Embryonic facial prominence (tissue), 1 donor: ENCODE measurements around the gene HHAT.

Experiments
- DNase-seq: peaks from one replicate; pipeline ENCODE4 v3.0.0-alpha.2; 2016; ENCODE audit errors: extremely low spot score

The HHAT gene

GRCh38 chr1:210482945-210483617 lies 154.4 kb downstream of the HHAT start:
- DNase-seq: no peak

GRCh38 chr1:210483821-210484220 lies 155.1 kb downstream of the HHAT start:
- DNase-seq: no peak

DNA sequence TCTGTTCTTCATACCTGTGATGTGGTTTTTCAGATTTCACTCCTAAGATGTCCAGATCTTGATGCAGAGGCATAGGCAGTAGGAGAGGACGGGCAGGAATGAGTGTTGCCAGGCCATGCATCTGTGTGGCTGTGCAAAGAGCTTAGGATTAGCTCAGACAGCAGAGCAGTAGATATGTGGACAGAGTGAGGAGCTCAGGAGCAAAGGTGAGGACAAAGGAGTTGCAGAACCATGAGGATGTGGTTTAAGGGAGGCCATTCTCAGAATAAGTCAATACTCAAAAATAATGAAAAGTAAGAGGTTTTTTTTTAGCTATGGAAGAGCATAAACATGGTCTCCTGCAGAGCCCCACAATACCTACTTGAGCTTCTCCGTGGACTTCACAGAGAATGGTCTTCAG lies 158.3 kb downstream of the HHAT start:
- no peak for DNase-seq

GRCh38 chr1:210489491-210489890 lies 160.8 kb downstream of the HHAT start:
- DNase-seq: no peak

GRCh38 chr1:210490781-210491180 lies 162.1 kb downstream of the HHAT start:
- DNase-seq: no peak

DNA sequence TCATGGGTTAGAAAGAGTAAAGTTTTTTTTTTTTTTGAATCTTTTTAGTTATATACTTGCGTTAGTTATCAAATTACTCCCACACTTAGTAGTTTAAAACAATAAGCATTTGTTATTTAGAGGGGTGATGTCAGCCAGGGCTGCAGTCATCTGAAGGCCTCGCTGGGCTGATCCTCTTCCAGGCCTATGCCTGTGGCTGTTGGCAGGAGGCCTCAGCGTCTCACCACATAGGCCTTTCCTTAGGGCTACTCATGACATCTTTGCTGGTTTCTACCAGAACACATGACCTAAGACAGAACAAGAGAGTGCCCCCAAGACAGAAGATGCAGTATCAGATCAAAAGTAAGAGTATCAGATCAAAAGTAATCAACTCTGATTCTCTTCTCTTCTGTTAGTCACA lies 167.4 kb downstream of the HHAT start:
- DNase-seq: no peak

- DNase-seq: no peak
Measured at GRCh38 chr1:210499956-210500355, 171.3 kb downstream of the HHAT start.

DNA sequence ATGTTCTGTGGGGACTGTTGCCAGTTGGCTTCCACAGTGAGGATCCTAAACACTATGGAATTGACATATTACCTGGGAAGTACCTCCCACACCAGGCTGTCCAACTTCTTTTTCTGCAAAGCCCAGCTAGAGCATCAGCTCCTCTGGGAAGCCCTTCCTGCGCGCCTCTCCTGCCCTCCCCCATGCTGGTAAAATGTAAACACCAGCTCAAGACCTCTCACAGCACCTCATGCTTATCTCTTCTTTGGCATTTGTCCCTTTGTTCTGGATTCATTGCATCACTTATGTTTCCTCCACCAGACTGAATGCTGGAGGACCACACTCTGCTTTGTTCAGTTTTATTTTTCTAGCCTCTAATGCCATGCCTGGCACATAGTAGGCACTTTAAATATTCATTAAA lies 172.1 kb downstream of the HHAT start:
- DNase-seq: no peak

GRCh38 chr1:210504286-210504685 lies 175.6 kb downstream of the HHAT start:
- DNase-seq: no peak

DNA sequence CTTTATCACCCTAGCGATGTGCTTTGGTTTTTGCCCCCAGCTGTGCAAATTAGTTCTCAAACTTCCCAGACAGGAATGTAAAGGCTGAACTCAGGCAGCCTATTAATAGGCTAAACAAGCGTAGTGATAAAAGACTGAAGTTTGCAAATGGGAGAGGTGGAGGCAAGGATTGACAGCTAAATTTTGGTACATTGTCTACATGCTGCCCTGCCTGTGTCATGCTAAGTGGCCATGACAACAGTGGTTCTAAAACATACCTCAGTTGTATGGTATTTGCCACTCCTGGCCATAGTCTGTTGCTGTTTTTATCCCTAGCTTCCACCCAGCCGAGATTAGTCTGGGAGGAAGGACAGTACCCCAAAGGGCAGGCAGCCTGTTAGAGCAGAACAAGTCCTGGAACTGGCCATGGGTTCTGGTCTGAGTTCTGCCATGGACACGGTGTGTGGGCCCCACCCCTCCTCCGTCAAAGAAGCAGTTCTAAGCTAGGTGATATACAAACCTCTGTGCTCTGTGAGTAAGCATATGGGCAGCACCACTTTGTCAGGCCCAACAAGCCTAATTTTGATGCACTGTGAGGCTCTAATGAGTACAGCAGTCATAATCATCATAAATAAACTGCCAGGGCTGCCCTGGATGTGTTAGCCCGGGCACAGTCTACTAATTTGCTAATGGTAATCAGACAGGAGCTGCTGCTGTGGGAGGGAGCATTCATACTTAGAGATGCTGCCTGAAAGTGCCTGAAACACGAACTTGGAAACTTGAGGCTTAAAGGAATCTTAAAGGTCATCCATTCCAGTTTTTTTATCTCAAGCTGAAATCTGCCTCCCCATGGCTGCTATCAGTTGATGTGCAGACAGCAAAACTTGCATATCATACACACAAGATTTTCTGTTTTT lies 177.1 kb downstream of the HHAT start:
- no peak for DNase-seq

DNA sequence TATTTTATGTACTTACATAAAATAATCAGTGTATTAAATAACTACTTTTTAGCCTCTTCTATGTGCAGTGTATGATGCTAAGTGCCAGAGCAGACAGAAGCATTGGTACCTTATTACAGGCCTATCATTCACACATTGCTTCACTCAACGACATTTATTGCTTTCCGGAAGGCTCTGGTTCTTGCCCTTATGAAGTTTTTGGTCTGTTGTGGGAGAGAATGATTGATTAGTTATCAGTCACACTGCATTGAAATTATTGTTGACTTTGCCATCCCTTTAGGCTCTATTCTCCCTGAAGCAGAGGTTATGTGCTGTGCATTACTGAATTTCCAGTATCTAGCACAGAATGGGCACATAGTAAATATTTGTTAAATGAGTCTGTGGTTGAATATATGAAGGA lies 178.0 kb downstream of the HHAT start:
- no peak for DNase-seq

DNA sequence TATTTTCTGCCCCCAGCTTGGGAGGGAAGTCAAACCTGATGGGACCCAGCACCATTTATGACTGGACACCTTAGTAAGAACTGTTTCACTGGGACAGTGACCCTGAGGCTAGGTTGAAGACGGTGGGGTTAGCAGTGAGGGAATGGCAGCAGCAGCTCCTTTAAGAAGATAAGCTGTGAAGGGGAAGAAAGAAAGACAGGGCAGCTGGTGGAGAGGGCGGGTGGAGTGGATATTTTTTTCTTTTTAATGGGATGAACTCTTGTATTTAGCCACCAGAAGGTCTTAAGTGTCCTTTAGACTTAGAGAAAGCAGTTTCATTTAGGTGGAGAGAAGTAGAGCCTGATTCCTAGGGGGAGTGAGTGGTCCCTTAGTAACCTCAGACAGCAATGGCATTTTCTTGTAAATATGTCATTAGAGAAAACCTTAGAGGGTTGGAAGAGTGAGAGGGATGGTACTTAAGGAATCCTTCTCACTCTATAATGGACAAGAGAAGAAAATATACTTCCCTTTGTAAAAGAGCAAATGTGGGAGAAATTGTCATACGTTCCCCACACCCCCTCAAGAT lies 187.5 kb downstream of the HHAT start:
- no peak for DNase-seq

GRCh38 chr1:210516697-210517459 lies 188.2 kb downstream of the HHAT start:
- no peak for DNase-seq

GRCh38 chr1:210523830-210524229 lies 195.1 kb downstream of the HHAT start:
- DNase-seq: no peak

- no peak for DNase-seq
Measured at GRCh38 chr1:210525716-210526454, 197.2 kb downstream of the HHAT start.

GRCh38 chr1:210527091-210527490 lies 198.4 kb downstream of the HHAT start:
- no peak for DNase-seq

DNA sequence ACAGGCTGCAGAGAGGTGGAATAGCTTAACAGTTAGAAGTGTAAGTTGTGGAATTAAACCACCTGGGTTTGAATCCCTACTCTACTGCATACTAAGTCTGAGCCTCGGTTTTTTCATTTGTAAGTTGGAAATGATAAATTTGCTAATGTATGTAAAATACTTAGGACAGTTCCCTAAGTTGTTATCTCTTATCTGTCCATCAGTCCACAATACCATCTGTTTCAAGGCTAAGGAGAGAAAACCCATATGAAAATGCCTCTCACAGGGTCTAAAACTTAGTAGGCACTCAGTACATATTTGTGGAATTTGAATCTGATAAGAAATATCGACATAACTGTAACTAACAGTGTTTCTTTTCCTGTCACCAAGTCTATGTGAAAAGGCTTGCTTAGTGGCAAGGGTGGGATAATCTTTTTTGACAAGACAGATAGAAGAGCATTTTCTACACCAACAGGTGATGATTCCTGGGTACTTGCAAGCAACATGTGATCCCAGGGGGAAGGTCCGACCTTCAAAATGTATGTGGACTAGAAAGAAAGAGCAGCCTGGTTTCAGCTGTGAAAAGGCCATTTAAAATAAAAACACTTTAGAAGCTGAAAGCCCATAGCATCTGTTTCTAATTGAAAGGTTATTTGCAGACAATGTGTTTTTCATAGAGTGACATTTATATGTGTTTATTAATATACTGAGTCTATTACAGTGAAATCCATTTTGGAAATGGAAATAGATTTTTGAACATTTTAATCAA lies 202.9 kb downstream of the HHAT start:
- DNase-seq: no peak

GRCh38 chr1:210532223-210532598 lies 203.5 kb downstream of the HHAT start:
- no peak for DNase-seq

- no peak for DNase-seq
Measured at GRCh38 chr1:210535761-210536160, 207.1 kb downstream of the HHAT start.

DNA sequence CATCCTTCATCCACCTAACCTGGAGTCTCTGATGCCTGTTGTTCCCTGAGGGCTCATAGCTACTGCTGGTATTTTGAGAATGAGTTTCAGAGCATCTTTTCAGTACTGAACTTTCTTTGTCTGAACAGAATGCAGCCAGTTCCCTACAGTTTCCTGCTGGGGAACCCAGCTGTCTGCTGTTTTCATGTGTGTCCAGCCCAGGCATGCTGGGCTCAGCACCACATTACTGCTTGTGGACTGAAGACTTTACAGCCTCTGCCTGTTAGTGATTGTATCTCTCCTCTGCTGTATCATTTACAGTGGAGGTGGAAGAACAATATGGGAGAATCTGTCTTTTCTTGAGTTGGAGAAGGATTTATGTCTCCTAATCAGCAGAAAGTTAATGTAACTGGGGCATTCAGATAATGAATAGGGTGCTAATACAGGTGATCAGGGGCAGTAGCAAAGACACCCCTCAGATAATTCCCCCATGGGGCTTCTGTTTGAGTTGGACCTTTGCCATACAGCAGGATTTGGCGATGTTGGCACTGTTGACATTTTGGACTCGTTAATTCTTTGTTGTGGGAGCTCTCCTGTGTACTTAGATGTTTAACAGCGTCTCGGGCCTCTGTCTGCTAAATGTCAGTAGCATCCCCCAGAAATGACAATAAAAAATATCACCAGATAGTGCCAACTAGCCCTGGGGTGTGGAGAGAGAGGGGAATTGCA lies 207.7 kb downstream of the HHAT start:
- DNase-seq: no peak
